Thoracic aorta (tissue), 2 donors: Measurements from ENCODE around the gene DGKH. TPM values are rescaled to one million over a fixed set of nuclear protein-coding genes. Genes with fewer than 3 reads are reported as not detected.

ENCODE experiments used
- ATAC-seq: fragments of 150-250 bp; one replicate; pipeline ENCODE4 v1.8.0; 2017; ENCODE audit warnings: low read depth; ENCODE audit not compliant: insufficient number of reproducible peaks, low FRiP score
- DNase-seq: peaks from one replicate; pipeline ENCODE4 v3.0.0-alpha.2; 2020; ENCODE audit warnings: low spot score
- H3K27ac ChIP-seq, 2 donors: fragments of 200-600 bp; sonication (generic); 1 replicate in 1 of 2; 2 replicates in 1 of 2; pipeline ENCODE4 v1.5.1; 2016; ENCODE audit warnings: mild to moderate bottlenecking in 2 of 2, moderate library complexity in 2 of 2
- H3K27me3 ChIP-seq: fragments of 200-600 bp; sonication (generic); replicated peaks from 2 replicates; pipeline ENCODE4 v1.6.0; 2016; ENCODE audit warnings: mild to moderate bottlenecking; ENCODE audit not compliant: insufficient read depth
- H3K36me3 ChIP-seq: fragments of 200-600 bp; sonication (generic); one replicate; pipeline ENCODE4 v1.5.1; 2016
- H3K4me1 ChIP-seq, 2 donors: fragments of 200-600 bp; sonication (generic); 1 replicate in 1 of 2; 2 replicates in 1 of 2; pipeline versions ENCODE4 v1.5.1 to v1.6.0; 2016; ENCODE audit warnings: low read depth in 2 of 2, mild to moderate bottlenecking in 1 of 2; ENCODE audit not compliant: control insufficient read depth in 1 of 2
- H3K4me3 ChIP-seq: fragments of 200-600 bp; sonication (generic); 2 replicates; pipeline ENCODE4 v1.5.1; 2016; ENCODE audit warnings: mild to moderate bottlenecking
- H3K9me3 ChIP-seq: fragments of 200-600 bp; sonication (generic); 2 replicates; pipeline ENCODE4 v1.5.1; 2016
- total RNA-seq, 2 donors: library from RNA; depleted of rRNA; stranded (reverse); fragments of >200 nt; gene quantifications; one replicate each; pipeline versions ENCODE4 v1.1.0 to v1.2.3, GENCODE V29; 2016
- TF ChIP-seq, protein P1 (sequence below): fragments of 200-600 bp; sonication (generic); IDR thresholded peaks from one replicate; pipeline ENCODE4 v1.5.1; 2019; ENCODE audit warnings: antibody characterized with exemption

DGKH gene
- total RNA-seq, 2 donors from 2014 or later = 18.3 to 37.8 TPM

DNA sequence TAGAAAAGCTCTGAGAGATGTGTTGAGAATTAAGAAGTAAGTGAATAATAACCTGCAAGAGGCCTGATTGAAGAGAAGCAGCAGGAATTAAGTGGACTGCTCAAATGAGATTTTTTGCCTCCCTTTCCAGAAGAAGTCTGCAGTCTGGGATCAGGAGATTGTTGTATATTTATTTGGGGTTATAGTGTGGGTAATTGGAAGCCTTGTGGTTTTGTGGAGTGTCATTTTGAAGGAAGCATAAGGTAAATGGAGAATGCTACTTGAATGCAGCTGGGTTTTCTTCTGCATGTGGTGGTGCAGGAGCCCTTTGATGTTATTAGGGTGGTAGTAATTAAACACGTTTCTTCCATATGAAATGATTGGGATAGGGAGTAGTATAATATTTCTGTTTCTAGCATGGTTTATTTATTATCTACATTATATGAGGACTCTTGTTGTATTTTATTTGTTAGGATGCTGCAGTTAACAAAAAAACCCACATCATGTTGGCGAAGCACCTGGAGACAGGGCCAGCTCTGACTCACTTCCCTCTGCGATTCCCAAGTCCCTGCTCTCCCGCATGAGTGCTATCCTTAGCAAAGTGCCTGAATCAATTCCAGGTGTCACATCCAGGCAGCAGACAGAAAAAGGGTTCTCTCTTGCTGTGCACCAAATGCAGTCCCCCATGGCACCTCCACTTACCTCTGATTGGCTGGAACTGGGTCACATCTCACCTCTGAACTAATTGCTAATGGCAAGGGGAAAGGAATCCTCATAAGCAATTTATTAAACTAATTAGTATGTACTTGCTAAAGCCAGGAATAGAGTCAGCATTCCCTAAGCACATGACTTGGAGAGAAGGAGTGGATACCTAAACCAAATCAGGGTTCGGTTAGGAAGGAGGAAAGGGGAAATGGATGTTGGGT is 54.8 kb downstream of the DGKH start:
- TF ChIP-seq, protein P1, sequence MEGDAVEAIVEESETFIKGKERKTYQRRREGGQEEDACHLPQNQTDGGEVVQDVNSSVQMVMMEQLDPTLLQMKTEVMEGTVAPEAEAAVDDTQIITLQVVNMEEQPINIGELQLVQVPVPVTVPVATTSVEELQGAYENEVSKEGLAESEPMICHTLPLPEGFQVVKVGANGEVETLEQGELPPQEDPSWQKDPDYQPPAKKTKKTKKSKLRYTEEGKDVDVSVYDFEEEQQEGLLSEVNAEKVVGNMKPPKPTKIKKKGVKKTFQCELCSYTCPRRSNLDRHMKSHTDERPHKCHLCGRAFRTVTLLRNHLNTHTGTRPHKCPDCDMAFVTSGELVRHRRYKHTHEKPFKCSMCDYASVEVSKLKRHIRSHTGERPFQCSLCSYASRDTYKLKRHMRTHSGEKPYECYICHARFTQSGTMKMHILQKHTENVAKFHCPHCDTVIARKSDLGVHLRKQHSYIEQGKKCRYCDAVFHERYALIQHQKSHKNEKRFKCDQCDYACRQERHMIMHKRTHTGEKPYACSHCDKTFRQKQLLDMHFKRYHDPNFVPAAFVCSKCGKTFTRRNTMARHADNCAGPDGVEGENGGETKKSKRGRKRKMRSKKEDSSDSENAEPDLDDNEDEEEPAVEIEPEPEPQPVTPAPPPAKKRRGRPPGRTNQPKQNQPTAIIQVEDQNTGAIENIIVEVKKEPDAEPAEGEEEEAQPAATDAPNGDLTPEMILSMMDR = no peak
- no peak for ATAC-seq
- H3K4me1 ChIP-seq = peaks cover 9 to 31% of the 10 kb centered on the region in 2 donors

DNA sequence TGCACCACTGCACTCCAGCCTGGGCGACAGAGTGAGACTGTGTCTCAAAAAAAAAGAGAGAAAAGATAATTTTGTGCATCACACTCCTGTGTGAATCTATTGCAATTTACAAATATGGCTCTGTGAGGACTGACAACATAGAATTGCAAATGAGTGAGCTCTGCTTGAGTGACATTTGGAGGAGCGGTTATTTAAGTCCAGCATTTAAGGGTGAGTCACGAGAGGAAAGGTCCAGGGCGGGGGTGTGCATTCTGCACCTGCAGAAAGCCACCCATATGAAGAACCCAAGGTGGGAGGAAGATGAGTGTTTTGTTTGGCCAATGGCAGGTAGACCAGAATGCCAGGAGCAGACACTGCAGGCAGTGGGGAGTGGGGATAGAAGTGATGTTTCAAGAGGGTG is 58.5 kb downstream of the DGKH start:
- Histone ChIP-seq H3K36me3 (no peaks in the 10 kb centered on the region), H3K9me3 (no peaks in the 10 kb centered on the region), H3K4me3 (no peak overlapping the region), H3K27ac (no peak overlapping the region), H3K4me1 (peaks cover 6 to 23% of the 10 kb centered on the region in 2 donors), H3K27me3 (no peaks in the 10 kb centered on the region)
- TF ChIP-seq, protein P1 = no peak
- ATAC-seq (no peak), DNase-seq (no peak)

More for the DNA sequence above, 54.8 kb downstream of the DGKH start:
- Histone ChIP-seq H3K27me3 (no peaks in the 10 kb centered on the region), H3K36me3 (no peaks in the 10 kb centered on the region), H3K27ac (peak overlapping the region in 1 of 2 donors; percentile 12), H3K4me3 (no peak overlapping the region), H3K9me3 (no peaks in the 10 kb centered on the region)
- DNase-seq = no peak

DNA sequence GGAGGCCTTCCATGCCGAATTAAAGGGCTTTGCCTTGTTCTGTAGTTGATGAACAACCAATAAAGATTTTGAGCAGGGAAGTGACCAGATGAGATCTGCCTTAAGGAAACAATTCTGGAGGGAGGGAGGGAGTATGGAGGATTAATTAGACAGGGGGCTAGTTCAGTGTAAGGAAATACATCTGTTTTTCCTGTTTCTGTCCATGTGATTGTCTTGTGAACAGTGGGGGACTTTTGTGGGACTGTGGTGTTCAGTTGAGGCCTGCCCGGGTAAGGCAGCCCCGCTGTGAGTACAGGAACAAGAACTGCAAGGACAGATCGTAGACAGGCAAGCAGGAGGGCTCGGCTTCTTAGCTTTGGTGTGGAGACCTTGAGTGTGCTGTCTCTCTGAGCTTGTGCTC is 59.0 kb downstream of the DGKH start:
- Histone ChIP-seq H3K4me3 (no peak overlapping the region), H3K36me3 (no peaks in the 10 kb centered on the region), H3K9me3 (no peaks in the 10 kb centered on the region), H3K27me3 (no peaks in the 10 kb centered on the region), H3K27ac (no peak overlapping the region), H3K4me1 (peaks cover 1 to 19% of the 10 kb centered on the region in 2 donors)
- DNase-seq (no peak), ATAC-seq (no peak)
- TF ChIP-seq, protein P1 = no peak

DNA sequence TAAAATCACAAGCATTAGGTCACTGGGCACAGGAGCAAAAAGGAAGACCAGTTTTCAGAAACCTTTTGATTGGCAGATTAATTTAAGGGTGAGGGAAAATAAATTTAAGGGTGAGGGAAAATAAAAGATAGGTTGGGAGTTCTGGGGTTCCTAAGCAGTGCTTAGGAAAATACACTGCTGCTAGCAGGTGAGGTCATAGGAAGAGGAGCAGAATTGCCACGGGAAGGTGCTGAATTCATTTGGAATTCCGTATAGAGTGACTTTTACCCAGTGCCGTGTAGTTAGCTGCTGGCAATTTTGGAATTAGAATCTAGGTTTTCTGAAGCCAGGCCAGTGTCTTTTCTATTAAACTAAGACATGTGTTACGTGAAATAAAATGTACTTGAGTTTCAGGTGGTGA is 59.8 kb downstream of the DGKH start:
- H3K4me3 ChIP-seq = no peak overlapping the region
- no peaks in the 10 kb centered on the region for H3K9me3 ChIP-seq
- H3K27me3 ChIP-seq = no peaks in the 10 kb centered on the region
- H3K4me1 ChIP-seq = peaks cover 0 to 11% of the 10 kb centered on the region in 2 donors
- no peak for ATAC-seq
- no peak for DNase-seq
- TF ChIP-seq, protein P1 = no peak
- H3K36me3 ChIP-seq = no peaks in the 10 kb centered on the region
- no peak overlapping the region for H3K27ac ChIP-seq

DNA sequence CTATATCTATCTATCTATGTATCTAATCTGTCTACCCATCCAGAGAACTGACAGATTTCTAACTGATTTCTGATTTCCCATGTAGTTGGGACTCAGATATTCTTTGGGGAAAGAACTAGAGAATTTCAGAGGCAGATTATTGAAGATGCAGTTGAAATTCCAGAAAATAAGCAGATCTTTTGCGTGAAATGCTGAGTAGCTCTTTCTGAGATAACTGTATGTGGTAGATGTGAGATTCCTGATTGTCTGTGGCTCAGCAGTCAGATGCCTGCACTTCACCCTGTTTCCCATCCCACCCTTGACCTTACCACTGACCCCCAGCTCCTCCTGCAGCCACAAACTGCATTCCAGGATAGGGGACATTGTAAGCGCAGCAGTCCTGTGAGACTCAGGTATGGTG is 61.5 kb downstream of the DGKH start:
- Histone ChIP-seq H3K27ac (no peak overlapping the region), H3K36me3 (no peaks in the 10 kb centered on the region), H3K4me1 (peaks cover 0 to 17% of the 10 kb centered on the region in 2 donors), H3K9me3 (no peaks in the 10 kb centered on the region), H3K27me3 (no peaks in the 10 kb centered on the region), H3K4me3 (no peak overlapping the region)
- TF ChIP-seq, protein P1 = no peak
- ATAC-seq (no peak), DNase-seq (no peak)
